AG04450 (cell line): ENCODE measurements around the gene MYO1C. TPM values are rescaled to one million over a fixed set of nuclear protein-coding genes. Genes with fewer than 3 reads are reported as not detected.
A peak's percentile ranks its signal among the peaks of the same experiment; 100 is the strongest.

Experiments used
- CTCF ChIA-PET: fragments of 300-600, 350-600 bp; formaldehyde crosslinking; extraction: SDS; loops from one replicate; lab custom pipeline; 2022; ENCODE audit warnings: antibody characterized with exemption, inconsistent platforms; lab: Charles Lee
- POLR2A ChIA-PET: fragments of 350-600 bp; formaldehyde crosslinking; extraction: SDS; loops from one replicate; lab custom pipeline; 2021; ENCODE audit warnings: antibody characterized with exemption, inconsistent platforms; lab: Yijun Ruan, JAX
- DNase-seq: peaks from one replicate; pipeline ENCODE4 v3.0.0-alpha.2; 2011; ENCODE audit warnings: low read depth, low spot score
- H3K27ac ChIP-seq: one replicate; pipeline ENCODE4 v1.5.1; 2012; ENCODE audit warnings: low read depth, low read length, control low read depth
- H3K27me3 ChIP-seq: one replicate; pipeline ENCODE4 v1.6.0; 2012; ENCODE audit warnings: low read length; ENCODE audit not compliant: control insufficient read depth, insufficient read depth
- H3K4me3 ChIP-seq: 2 replicates; pipeline ENCODE4 v1.5.1; 2011; ENCODE audit warnings: mild to moderate bottlenecking, low read depth, low read length, control low read depth
- H3K9me3 ChIP-seq: 2 replicates; pipeline ENCODE4 v1.5.1; 2012; ENCODE audit warnings: low read length; ENCODE audit not compliant: control insufficient read depth, insufficient read depth
- polyA plus RNA-seq: library from polyadenylated mRNA; depleted of rRNA; stranded (reverse); fragments of >200 nt; gene quantifications from 2 replicates; pipeline ENCODE4 v1.2.3, GENCODE V29; 2011
- TF ChIP-seq, protein P1 (sequence below): IDR thresholded peaks from 2 replicates; pipeline ENCODE4 v1.5.1; 2011; ENCODE audit warnings: low read depth, low read length, control low read depth, inconsistent platforms

MYO1C gene
- polyA plus RNA-seq, 1 experiment: 147 TPM

GRCh38 chr17:1503699-1504098 is 11.2 kb upstream of the MYO1C start:
- ChIA-PET POLR2A (interaction anchor here (0.7 to 1.1 kb wide), 2 partner anchors 11 to 12 kb away, joined by 3 to 4 read pairs; partner anchors contain the start of gene MYO1C), CTCF (no interaction called here)
- peak overlapping the region; percentile 11 for H3K27ac ChIP-seq
- H3K27me3 ChIP-seq: no peaks in the 10 kb centered on the region
- DNase-seq: no peak
- no peaks in the 10 kb centered on the region for H3K9me3 ChIP-seq
- TF ChIP-seq, protein P1, sequence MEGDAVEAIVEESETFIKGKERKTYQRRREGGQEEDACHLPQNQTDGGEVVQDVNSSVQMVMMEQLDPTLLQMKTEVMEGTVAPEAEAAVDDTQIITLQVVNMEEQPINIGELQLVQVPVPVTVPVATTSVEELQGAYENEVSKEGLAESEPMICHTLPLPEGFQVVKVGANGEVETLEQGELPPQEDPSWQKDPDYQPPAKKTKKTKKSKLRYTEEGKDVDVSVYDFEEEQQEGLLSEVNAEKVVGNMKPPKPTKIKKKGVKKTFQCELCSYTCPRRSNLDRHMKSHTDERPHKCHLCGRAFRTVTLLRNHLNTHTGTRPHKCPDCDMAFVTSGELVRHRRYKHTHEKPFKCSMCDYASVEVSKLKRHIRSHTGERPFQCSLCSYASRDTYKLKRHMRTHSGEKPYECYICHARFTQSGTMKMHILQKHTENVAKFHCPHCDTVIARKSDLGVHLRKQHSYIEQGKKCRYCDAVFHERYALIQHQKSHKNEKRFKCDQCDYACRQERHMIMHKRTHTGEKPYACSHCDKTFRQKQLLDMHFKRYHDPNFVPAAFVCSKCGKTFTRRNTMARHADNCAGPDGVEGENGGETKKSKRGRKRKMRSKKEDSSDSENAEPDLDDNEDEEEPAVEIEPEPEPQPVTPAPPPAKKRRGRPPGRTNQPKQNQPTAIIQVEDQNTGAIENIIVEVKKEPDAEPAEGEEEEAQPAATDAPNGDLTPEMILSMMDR: no peak
- no peak overlapping the region for H3K4me3 ChIP-seq

DNA sequence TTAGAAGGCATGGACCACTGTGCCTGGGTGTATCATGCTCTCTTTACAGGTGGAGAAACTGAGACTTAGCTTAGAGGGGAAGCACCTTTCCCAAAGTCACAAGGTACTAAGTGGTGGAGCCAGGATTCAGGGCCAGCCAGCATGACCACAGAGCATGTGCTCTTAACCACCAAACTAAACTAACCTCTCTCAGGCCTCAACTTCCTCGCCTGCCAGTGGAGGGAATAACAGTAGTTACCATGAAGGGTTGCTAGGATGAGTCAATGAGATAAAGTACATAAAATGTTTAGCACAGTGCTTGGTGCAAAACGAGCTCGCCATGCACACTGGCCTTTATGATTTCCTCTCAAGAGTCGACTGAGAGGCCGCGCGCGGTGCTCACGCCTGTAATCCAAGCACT is 6.4 kb upstream of the MYO1C start:
- Histone ChIP-seq H3K27me3 (no peaks in the 10 kb centered on the region), H3K9me3 (no peaks in the 10 kb centered on the region; the same call in 1 of the 2 replicates), H3K27ac (peak overlapping the region; percentile 39), H3K4me3 (no peak overlapping the region)
- peak; percentile 55 for DNase-seq
- TF ChIP-seq, protein P1: no peak
- CTCF ChIA-PET: interaction anchor here (1.4 to 1.8 kb wide), 2 partner anchors 17 to 134 kb away, joined by 5 to 6 read pairs; partner anchors contain the start of gene INPP5K
- POLR2A ChIA-PET: no interaction called here

DNA sequence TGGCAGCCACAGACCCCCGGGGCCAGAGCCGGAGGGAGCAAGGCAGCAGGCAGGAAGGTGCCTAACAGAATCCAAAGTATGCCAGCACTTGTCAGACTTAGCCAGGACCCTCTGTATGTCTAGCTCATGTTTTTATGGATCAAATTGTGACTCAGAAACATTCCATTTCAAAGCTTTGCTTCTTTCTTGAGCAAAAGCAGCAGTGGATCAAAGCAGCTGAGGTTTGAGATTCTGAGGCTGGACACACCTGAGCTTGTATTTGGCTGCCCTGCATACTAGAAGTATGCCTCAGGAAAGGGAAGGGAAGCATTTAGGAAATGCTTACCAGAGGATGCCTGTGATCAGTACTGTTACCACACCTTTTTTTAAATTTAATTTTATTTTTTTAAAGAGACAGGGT is 5.7 kb upstream of the MYO1C start:
- DNase-seq: no peak
- no peak overlapping the region for H3K27ac ChIP-seq
- POLR2A ChIA-PET: interaction anchor here (0.9 to 1.1 kb wide), 2 partner anchors 11 to 38 kb away, joined by 3 to 4 read pairs; no protein-coding TSS in a partner anchor

GRCh38 chr17:1497831-1498230 is 5.3 kb upstream of the MYO1C start:
- ChIA-PET POLR2A (interaction anchor here (0.9 to 1.1 kb wide), 2 partner anchors 10 to 38 kb away, joined by 3 to 4 read pairs; no protein-coding TSS in a partner anchor), CTCF (interaction anchor here (1.4 to 1.8 kb wide), 2 partner anchors 18 to 133 kb away, joined by 5 to 6 read pairs; partner anchors contain the start of gene INPP5K)
- no peak for DNase-seq
- no peak overlapping the region for H3K27ac ChIP-seq
- H3K4me3 ChIP-seq: no peak overlapping the region
- no peaks in the 10 kb centered on the region for H3K27me3 ChIP-seq
- TF ChIP-seq, protein P1: no peak
- H3K9me3 ChIP-seq: no peaks in the 10 kb centered on the region; the same call in 1 of the 2 replicates

More for the DNA sequence above, 5.7 kb upstream of the MYO1C start:
- Histone ChIP-seq H3K9me3 (no peaks in the 10 kb centered on the region; the same call in 1 of the 2 replicates), H3K4me3 (no peak overlapping the region), H3K27me3 (no peaks in the 10 kb centered on the region)
- CTCF ChIA-PET: interaction anchor here (1.4 to 1.8 kb wide), 2 partner anchors 18 to 133 kb away, joined by 5 to 6 read pairs; partner anchors contain the start of gene INPP5K
- TF ChIP-seq, protein P1: no peak

DNA sequence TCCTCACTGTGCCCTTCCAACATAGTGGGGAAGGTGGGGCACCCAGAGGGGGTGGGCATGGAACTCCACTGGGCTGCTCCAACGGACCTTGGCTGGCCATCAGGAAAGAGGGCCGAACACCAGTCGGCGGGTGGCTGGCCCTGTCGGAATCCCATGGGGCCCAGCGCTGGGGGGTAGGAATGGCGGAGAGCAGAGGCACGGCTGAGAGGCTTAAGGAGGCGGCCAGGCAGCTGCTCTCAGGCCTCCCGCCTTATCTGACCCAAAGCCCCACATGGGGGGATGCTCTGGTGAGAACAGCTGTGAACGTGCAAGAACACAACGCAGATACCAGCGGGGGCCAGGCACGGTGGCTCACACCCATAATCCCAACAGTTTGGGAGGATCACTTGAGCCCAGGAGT is 4.4 kb upstream of the MYO1C start:
- Histone ChIP-seq H3K9me3 (peaks cover 3% of the 10 kb centered on the region; the same call in 1 of the 2 replicates), H3K27ac (no peak overlapping the region), H3K27me3 (no peaks in the 10 kb centered on the region), H3K4me3 (no peak overlapping the region)
- no peak for DNase-seq
- ChIA-PET CTCF (no interaction called here), POLR2A (no interaction called here)
- TF ChIP-seq, protein P1: no peak
